Pons (tissue), 1 donor: ENCODE data around the gene UPF3A.
A peak's percentile ranks its signal among the peaks of the same experiment; 100 is the strongest.
"Not testable (repeated sequence)": the region's sequence is repeated elsewhere in the genome, so short reads cannot be mapped to it uniquely, and the experiment has no call there.

ENCODE experiments used
- DNase-seq: peaks from one replicate; pipeline ENCODE4 v3.0.0-alpha.2; 2016; ENCODE audit warnings: low spot score

UPF3A gene

DNA sequence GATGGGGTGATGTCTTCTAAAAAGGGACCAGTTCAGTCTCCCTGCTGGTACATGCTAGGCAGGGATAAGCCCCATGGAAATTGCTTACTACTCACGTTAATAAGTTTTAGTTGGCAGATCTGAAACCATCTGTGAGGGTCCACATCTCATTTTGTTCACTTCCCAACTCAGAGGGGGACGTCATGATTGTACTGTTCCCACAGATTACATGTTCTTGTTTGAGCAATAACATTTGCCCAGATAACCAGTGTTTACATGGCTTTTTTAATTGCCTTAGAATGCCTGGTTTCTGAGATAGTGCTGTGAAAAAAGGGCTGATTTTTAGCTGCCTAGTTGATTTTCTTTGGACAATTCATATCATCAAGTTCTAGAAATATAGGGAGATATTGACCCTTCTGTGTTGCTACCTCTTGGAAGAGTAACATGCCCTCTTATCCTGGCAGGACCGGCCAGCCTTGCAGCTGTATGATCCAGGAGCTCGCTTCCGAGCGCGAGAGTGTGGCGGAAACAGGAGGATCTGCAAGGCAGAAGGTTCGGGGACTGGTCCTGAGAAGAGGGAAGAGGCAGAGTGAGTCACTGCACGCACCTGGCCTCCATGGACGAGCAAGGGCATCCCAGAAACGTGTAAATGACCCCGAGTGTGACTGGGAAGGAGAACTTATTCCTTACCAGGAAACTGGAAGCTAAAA is 23.1 kb downstream of the UPF3A start:
- no peak for DNase-seq

DNA sequence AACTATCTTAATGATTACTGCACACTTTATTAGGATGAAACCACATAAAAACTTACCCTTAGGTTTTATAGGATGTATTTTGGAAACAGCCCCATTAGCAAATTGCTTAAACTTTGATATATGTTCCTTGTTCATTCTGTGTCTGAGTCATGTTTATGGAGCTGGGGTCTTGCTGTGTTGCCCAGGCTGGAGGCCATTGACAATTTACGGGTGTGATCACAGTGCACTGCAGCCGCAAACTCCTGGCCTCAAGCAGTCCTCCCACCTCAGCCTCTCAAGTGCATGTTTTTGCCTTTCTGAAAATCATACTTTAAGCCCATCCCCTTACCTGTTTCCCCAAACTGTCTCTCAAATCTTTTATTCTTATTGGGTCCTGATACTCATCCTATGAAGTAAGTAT is 27.7 kb downstream of the UPF3A start:
- no peak for DNase-seq

DNA sequence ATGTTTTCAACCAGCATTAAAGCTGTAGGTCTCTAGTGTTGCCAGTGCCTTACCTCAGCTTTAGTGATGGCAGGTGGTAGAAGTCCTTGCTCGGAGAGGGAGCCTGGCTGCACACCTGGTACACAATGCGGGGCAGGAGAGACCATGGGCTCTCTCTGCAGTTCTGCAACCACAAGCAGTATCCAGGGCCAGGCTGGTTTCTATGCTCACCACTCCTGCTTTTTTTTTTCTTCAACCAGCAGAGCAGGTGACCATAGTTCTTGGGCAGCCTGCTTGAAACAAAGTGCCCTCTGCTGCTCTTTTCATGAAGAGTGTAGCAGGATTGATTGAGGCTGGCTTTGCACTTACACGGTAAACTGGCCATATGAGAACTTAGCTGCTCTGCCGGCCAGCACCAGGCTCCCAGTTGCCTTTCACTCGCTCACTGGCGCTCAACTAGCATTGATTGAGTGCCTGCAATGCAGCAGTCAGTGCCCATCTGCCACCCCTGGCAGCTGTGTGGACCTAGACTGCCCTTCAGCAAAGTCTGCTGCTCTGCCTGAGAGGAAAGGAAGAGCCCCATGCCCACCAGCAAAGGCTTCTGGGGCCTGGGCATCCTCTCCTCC is 28.5 kb downstream of the UPF3A start:
- no peak for DNase-seq

DNA sequence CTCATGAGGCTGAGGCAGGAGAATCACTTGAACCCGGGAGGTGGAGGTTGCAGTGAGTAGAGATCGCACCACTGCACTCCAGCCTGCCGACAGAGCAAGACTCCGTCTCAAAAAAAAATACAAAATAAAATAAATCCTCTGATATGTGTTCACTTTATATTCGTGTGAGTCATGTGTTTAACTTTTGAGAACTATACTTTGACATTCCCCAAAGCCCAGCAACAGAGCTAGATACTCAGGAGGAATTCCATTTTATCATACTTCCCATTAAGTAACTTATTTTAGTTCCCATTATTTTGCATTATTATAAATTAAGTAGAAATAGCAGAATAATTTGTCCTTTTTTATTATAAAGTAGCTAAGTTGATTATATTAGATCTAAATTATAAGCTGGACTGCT is 29.6 kb downstream of the UPF3A start:
- no peak for DNase-seq

DNA sequence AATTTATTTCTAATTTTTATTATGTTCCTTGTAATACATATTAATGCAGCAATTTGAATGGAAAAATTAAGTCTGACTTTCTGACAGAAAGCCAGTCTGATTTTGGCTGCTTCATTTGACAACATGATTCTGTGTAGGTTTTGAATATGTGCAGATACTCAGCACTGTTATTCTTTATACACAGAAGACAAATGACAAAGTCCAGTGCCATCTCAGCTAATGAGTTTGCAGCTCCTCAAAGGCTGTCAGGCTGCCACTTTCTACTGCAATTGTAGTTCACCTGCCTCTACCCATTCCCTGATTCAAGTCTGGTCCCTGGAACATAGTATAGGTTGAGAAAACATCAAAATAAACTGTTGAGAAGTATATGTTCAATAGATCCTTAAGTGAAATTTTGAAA is 30.0 kb downstream of the UPF3A start:
- no peak for DNase-seq

DNA sequence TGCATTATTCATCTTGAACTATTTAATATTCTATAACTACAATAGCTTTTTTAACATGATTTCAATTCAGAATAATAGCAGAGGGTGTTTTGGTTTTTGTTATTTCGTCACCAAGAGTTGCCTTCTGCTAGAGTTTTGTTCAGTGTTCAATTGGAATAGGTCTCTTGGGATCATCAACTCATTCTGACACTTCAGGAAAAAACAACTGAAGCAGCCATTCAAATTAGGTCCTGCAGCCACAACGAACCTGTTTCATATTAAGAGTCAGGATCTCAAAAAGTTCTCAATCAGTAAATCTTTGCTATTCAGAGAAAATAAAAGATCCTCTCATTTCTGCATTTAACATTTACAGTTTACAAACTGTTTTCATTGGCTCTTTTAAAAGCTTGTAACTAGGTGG is 30.5 kb downstream of the UPF3A start:
- DNase-seq: no peak

DNA sequence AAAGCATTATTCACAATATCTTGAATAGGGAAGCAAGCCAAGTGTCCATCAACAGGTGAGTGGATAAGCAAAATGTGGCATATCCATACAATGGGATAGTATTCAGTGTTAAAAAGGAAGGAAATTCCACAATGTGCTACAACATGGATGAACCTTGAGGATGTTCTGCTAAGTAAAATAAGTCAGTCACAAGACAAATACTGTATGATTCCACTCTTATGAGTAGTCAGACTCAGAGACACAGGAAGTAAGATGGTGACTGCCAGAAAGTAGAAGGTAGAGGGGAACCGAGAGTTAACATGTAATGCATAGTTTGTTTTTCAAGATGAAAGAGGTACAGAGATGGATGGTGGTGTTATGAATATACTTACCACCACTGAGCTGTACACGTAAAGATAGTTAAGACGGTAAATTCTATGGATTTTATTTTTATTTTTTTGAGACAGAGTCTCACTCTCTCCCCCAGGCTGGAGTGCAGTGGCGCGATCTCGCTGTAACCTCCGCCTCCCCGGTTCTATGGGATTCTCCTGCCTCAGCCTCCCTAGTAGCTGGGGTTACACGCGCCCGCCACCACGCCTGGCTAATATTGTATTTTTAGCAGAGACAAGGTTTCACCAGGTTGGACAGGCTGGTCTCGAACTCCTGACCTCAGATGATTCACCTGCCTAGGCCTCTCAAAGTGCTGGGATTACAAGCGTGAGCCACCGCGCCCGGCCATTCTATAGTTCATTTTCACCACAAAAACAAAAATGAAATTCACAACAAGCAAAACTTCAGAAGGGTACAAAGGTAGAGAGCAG is 31.9 kb downstream of the UPF3A start:
- no peak for DNase-seq

DNA sequence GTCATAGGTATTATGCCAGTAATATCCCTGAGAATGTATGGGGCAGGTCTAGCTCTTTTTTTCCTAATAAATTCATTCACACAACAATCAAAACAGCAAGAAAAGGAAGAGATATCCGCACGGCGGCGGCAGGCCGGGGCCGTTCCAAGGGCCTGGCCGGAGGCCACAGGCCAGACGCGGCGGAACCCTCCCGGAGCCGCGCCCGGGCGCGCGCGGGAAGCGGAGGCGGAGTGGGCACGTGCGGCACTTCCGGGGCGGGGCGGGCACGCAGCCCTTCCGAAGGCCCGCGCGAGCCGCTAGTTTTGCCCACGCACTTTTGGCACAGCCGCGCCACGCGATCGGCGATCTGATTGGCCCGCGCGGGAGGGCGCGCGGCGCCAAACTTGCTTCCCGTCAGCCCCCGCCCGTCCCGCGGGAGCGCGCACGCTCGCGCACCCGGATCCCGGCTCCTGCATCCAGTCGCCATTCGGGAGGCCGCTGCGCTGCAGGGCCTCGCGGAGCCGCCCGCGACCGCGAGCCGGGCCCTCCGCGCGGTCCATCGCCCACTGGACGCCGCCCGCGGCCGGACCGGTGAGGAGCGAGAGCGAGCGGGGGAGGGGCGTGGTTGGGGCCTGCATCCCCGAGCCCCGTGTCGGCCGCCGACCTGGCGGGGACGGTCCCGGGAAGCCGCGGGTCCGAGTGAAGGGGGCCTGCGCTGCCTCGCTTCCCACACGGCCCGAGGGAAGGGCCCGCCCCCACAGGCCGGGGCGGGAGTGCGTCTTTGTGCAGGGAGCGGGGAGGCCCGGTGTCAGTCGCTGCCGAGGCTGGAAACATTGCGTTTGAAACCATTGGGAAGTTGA is 32.9 kb downstream of the UPF3A start, which contains the start of gene CHAMP1:
Gene CHAMP1 (plus strand): TSS at position 430 of the 839 bp plus-strand sequence. CDS start 9,340 bp downstream, outside the sequence.
- peak; percentile 93 for DNase-seq

DNA sequence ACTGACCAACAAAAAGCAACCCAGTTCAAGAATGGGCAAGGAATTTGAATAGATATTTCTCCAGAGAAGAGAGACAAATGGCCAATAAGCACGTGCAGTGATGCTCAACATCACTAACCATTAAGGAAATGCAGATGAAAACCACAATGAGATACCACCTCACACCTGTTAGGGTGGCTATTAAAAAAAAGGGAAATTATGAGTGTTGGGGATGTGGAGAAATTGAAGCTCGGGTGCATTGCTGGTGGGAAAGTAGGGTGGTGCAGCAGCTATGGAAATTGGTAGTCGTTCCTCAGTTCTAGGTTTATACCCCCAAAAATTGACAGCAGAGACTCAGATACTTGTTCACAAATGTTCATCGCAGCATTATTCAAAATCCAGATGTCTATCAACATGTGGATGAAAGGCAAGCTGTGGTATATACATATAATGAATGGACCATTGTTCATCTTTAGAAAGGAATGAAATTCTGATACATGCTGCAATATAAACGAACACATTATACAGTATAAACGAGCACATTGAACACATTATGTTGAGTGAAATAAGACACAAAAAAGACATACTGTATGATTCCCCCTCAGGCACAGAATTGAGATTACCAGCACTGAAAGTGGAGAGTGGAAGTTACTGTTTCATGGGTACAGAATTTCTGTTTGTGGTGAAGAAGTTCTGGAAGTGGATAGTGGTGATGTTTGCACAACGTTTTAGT is 33.8 kb downstream of the UPF3A start:
- no peak for DNase-seq

DNA sequence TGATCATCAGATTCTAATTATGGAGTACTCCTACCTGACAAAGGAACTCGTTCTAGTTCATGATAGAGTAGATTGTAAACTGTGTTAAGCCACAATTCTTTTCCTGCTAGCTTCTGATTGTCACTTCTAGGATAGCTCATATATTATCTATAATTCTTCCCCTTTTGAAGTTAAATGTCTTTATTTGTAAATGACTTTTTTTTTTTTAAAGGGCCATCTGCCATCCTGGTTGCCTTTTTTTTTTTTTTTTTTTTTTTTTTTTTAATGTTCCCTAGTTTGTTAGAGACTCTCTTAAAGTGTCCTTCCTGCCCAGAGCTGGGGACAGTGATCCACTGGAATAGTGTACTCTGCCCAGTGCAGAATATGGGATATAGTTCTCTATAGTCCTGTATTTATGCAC is 37.2 kb downstream of the UPF3A start:
- DNase-seq: no peak

DNA sequence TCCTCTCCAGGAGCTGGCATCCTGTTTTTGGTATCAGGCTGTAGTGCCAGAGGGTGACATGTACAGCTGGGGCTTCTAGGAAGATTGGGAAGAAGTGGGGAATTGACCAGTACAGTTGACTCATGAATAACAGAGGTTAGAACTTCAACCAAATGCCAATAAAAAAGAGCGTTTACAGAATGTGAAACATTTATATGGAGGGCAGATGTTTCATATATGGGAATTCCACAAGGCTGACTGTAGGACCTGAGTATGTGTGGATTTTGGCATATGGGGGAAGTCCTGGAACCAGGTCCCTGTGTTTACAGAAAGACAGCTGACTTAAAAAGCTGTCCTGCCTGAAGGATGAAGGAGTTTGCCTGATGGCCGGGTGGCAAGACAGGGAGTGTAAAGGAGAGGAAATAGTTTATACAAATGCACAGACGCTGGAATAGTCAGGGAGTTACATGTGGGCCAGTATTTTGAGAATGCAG is 38.1 kb downstream of the UPF3A start:
- DNase-seq: no peak

DNA sequence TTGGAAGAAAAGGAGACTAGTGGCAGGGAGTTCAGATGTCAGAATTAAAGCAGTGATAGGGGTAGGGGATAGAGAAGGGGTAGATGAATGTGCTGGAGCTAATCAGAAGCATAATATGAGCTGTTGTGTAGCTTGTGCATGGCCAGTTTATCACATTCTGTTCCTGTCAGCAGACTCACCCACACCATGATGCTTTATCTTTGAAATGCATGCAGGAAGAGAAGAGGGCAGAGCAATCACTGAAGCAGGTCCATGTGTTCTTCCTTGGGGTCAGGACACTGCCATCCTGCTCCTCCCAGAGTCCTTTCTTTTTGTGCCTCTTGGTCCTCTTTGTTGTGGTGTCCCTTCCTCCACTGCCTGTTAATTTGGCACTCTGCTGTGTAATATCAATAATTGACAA is 38.7 kb downstream of the UPF3A start:
- DNase-seq: no peak

DNA sequence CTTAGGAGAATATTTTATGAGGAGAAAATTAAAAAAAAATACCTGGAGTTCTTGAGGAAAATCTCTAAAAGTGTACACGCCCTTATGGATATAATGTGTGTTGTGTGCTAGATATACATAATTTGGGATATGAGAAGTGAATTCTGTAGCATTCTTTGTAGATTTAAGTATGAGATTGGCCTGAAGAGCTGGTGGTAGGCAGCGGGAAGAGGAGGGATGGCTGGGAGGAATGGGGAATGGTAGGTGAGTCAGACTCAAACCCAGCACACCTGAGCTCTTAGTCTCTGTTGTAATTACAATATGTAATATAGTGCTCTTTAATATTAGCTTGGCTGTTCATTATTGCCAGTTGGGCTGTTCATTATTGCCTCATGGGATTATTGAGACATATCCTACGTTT is 39.9 kb downstream of the UPF3A start:
- no peak for DNase-seq

DNA sequence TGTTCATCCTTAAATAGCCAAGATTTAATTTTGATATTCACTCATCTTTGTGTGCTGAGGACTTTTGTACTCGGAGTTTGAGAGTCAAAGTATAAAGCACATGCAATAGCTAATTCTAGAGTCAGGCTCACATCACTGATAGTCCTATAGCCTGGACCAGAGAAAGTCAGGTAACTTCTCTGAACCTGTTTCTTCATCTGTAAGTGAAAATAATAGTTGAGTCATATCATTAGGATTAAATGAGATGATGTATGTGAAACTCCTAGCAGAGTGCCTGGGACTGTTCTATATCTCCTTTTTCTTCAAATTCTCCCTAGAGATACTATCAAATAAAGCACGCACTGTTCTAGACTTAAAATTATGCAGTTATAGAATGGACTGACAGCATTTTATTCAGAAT is 41.9 kb downstream of the UPF3A start:
- DNase-seq: no peak

DNA sequence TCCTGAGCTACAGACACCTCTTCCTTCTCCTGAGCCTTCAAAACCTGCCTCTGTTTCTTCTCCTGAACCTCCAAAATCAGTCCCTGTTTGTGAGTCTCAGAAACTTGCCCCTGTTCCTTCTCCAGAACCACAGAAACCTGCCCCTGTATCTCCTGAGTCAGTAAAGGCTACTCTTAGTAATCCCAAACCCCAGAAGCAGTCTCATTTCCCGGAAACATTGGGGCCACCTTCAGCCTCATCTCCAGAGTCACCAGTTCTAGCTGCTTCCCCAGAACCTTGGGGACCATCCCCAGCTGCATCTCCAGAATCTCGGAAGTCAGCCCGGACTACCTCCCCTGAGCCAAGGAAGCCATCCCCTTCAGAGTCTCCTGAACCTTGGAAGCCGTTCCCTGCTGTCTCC is 42.9 kb downstream of the UPF3A start:
- DNase-seq: no peak

DNA sequence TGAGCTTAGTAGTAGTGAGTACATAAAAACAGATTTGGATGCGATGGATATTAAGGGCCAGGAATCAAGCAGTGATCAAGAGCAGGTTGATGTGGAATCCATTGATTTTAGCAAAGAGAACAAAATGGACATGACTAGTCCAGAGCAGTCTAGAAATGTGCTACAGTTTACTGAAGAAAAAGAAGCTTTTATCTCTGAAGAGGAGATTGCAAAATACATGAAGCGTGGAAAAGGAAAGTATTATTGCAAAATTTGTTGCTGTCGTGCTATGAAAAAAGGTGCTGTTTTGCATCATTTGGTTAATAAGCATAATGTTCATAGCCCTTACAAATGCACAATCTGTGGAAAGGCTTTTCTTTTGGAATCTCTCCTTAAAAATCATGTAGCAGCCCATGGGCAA is 44.3 kb downstream of the UPF3A start:
- no peak for DNase-seq

DNA sequence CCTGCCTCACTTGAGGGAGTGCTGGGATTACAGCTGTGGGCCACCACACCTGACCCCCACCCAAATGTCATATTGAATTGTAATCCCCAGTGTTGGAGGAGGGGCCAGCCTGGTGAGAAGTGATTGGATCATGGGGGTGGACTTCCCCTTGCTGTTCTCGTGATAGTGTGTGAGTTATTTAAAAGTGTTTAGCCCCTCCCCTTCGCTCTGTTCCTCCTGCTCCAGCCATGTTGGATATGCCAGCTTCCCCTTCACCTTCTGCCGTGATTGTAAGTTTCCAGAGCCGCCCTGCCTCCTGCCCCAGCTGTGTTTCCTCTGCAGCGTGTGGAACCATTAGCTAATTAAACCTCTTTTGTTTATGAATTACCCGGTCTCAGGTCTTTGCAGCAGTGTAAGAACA is 46.6 kb downstream of the UPF3A start:
- DNase-seq: no peak

DNA sequence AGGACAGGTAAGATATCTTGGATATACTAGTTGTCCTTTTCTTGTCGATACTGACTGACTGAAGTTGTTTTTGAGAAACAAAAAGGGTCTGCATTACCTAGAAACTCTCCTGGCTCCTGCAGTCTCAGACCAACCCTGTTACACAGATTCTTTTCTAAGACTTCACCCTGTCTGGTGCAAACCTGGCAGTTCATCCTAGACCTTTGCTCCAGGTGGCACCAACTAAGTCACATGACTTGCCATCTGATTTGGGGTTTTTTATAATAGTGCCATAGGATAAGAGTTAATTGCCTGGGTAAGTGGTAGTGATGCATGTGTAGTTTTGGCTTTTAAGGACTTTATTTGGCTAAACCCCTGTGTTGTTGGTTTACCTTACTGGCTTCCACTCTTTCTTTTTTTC is 47.2 kb downstream of the UPF3A start:
- DNase-seq: no peak

DNA sequence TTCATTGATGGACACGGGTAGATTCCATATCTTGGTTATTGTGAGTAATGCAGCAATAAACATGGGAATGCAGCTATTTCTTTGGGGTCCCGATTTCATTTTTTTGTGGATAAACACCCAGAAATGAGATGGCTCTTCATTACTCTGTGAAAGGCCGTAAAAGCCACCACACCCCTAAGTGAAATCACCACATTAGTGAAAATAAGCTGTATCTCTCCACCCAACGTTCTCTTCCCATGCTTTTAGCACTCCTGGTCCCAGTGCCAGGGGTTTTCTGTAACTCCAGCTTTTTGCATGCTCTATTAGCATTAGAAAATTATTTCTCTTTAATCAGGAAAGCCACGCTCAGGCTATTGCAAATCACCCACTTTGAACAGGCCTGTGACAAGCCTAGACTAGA is 48.7 kb downstream of the UPF3A start:
- DNase-seq: no peak

DNA sequence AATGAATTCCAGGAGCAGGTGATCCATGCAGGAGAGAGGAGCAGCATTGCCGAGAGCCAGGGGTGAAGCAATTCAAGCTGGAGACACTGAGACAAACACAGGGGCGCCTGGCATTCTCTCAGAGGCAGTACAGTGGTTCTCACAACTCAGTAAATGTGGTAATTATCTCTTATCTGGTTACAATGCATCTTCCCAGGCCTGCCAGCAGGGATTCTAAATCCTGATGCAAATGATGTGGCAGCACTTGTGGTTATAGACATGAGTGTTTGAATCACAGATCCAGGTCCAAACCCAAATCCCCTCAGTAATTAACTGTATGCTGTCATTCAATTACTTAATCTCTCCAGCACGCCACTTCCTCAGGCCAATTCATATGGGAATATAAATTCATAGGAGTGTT is 52.5 kb downstream of the UPF3A start:
- not testable (repeated sequence) for DNase-seq

DNA sequence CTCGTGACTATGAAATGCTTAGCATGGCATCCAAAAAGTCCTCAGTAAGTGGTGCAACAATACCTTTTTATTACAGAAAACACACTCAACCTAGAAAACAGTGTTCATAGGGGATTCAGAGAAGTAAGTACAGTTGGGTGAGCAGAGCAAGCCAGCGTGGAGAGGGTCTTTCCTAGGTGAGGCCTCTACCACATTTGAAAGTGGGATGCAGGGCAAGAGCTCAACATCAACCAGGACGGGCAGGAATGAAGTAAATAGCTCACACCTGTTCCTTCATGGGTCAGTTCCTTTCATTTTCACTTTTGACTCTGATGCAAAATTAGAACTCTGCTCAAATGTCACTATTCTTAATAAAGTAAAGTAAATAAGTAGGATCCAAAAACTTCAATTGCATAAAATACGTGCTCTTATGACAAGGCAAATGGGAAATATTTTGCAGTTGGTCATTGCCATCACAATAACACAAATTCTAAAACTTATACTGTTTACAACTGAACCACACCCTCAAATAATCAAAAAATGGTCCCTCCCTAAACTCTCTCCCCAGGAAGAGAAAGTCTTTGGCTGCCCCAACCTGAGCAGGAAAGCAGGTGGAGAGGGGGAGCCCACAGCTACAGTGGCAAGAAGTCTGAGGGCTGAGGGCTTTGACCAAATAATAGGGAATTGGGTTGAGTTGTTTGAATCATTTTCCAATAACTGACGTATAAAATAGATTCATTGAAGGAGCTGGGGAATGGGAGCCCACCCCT is 53.1 kb downstream of the UPF3A start:
- no peak for DNase-seq
